Measurements from ENCODE around the gene ERFL. TPM values are rescaled to one million over a fixed set of nuclear protein-coding genes. Genes with fewer than 3 reads are reported as not detected.

The ERFL gene
- total RNA-seq, 1 experiment from 2014 or later: 0.65 TPM

DNA sequence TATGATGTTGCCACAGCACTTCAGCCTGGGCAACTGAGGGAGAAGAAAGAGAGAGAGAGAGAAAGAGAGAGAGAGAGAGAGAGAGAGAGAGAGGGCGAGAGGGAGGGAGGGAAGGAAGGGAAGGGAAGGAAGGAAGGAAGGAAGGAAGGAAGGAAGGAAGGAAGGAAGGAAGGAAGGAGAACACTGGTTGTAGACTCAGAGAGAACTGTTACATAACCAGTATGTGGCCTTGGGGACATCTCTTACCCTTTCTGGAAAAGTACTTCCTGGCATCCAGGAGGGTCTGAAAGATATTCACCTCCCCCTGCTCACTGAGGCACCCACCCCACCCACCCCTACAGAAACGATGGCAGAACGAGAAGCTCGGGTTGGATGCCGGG is 47.9 kb downstream of the ERFL start:
- Histone ChIP-seq H2AFZ (no peak overlapping the region), H3K9me2 (ENCODE audit: insufficient read depth) (no peaks in the 10 kb centered on the region), H3K27me3 (ENCODE audit: insufficient read depth, low read depth) (no peaks in the 10 kb centered on the region), H3K27ac (no peak overlapping the region), H3K79me2 (ENCODE audit: low read depth) (peaks cover 15% of the 10 kb centered on the region), H3K9me3 (ENCODE audit: insufficient read depth, low read depth) (no peaks in the 10 kb centered on the region), H3K4me2 (no peak overlapping the region), H3K4me1 (replicated peaks; ENCODE audit: insufficient read depth) (no peaks in the 10 kb centered on the region; the same call in none of the 2 replicates), H3K36me3 (ENCODE audit: low read depth) (no peaks in the 10 kb centered on the region), H3K4me3 (no peak overlapping the region), H3F3A (ENCODE audit: insufficient read depth, low read depth) (peaks cover 18% of the 10 kb centered on the region), H4K20me1 (ENCODE audit: insufficient read depth) (no peaks in the 10 kb centered on the region)
- TF ChIP-seq, protein P1, sequence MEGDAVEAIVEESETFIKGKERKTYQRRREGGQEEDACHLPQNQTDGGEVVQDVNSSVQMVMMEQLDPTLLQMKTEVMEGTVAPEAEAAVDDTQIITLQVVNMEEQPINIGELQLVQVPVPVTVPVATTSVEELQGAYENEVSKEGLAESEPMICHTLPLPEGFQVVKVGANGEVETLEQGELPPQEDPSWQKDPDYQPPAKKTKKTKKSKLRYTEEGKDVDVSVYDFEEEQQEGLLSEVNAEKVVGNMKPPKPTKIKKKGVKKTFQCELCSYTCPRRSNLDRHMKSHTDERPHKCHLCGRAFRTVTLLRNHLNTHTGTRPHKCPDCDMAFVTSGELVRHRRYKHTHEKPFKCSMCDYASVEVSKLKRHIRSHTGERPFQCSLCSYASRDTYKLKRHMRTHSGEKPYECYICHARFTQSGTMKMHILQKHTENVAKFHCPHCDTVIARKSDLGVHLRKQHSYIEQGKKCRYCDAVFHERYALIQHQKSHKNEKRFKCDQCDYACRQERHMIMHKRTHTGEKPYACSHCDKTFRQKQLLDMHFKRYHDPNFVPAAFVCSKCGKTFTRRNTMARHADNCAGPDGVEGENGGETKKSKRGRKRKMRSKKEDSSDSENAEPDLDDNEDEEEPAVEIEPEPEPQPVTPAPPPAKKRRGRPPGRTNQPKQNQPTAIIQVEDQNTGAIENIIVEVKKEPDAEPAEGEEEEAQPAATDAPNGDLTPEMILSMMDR (conservative IDR thresholded peaks at IDR 0.05): no peak
- no peak for TF ChIP-seq EZH2 (IDR thresholded peaks at IDR 0.05; ENCODE audit: low read depth)
- DNase-seq: no peak
- intact Hi-C loops (cut with micrococcal nuclease; ENCODE audit: unreplicated experiment): no loop called here
- no TSS peak for BruUV-seq (replicated peaks)
- ChIA-PET CTCF (no interaction called here), POLR2A (ENCODE audit: unreplicated experiment) (no interaction called here)

DNA sequence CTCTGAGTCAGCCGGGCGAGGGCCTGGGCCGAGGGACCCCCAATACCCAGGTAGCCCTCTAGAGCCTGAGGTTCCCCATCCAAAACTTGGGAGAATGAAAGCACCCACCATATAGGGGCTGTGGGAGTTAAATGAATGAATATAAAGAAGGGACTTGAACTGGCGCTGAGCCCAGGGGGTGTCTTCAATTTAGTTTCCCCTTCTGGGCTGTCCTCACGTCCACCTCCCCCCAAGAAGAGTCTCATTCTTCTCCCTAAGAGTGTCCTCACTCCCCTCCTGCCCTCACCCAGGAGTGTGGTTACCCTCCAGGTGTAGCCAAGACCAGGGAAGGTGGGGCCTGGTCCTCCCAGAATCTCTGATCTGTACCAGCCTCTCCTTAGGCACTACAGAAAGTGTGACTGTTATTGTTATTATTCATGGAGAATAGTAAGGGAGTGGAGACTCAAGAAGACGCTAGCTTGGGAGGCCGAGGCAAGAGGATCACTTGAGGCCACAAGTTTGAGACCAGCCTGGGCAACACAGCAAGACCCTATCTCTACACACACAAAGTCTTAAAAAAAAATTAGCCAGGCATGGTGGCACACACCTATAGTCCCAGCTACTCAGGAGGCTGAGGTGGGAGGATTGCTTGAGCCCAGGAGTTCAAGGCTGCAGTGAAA is 48.5 kb downstream of the ERFL start:
- Histone ChIP-seq H2AFZ (no peak overlapping the region), H3K4me3 (no peak overlapping the region), H3K4me2 (no peak overlapping the region), H3K4me1 (replicated peaks; ENCODE audit: insufficient read depth) (no peaks in the 10 kb centered on the region; the same call in 1 of the 2 replicates), H3K27ac (no peak overlapping the region), H3F3A (ENCODE audit: insufficient read depth, low read depth) (peaks cover 18% of the 10 kb centered on the region), H3K9me2 (ENCODE audit: insufficient read depth) (no peaks in the 10 kb centered on the region), H3K9me3 (ENCODE audit: insufficient read depth, low read depth) (no peaks in the 10 kb centered on the region), H3K79me2 (ENCODE audit: low read depth) (peaks cover 10% of the 10 kb centered on the region), H3K36me3 (ENCODE audit: low read depth) (no peaks in the 10 kb centered on the region), H4K20me1 (ENCODE audit: insufficient read depth) (no peaks in the 10 kb centered on the region), H3K27me3 (ENCODE audit: insufficient read depth, low read depth) (no peaks in the 10 kb centered on the region)
- ChIA-PET POLR2A (ENCODE audit: unreplicated experiment) (no interaction called here), CTCF (no interaction called here)
- intact Hi-C loops (cut with micrococcal nuclease; ENCODE audit: unreplicated experiment): no loop called here
- BruUV-seq (replicated peaks): no TSS peak
- no peak for TF ChIP-seq EZH2 (IDR thresholded peaks at IDR 0.05; ENCODE audit: low read depth)
- TF ChIP-seq, protein P1 (conservative IDR thresholded peaks at IDR 0.05): no peak
- DNase-seq: no peak

DNA sequence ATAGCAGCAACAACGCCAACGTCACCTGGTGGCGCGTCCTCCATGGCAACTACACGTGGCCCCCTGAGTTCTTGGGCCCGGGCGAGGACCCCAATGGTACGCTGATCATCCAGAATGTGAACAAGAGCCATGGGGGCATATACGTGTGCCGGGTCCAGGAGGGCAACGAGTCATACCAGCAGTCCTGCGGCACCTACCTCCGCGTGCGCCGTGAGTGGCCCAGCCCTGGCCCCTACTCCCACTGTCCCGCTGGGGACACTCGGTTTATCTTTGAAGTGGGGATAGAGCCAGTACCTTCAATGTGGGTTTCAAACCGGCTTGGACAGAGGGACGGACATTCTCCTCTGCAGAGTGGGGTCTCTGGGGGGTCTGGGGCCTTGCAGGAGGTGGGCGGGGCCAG is 49.2 kb downstream of the ERFL start:
- DNase-seq: no peak
- Histone ChIP-seq H3K27me3 (ENCODE audit: insufficient read depth, low read depth) (no peaks in the 10 kb centered on the region), H3K79me2 (ENCODE audit: low read depth) (peaks cover 5% of the 10 kb centered on the region; the same call in 1 of the 2 replicates), H3K4me2 (no peak overlapping the region), H3F3A (ENCODE audit: insufficient read depth, low read depth) (peaks cover 18% of the 10 kb centered on the region), H3K9me3 (ENCODE audit: insufficient read depth, low read depth) (no peaks in the 10 kb centered on the region), H3K27ac (no peak overlapping the region), H3K4me1 (replicated peaks; ENCODE audit: insufficient read depth) (no peaks in the 10 kb centered on the region; the same call in 1 of the 2 replicates), H2AFZ (no peak overlapping the region), H3K9me2 (ENCODE audit: insufficient read depth) (no peaks in the 10 kb centered on the region), H3K4me3 (no peak overlapping the region), H3K36me3 (ENCODE audit: low read depth) (no peaks in the 10 kb centered on the region), H4K20me1 (ENCODE audit: insufficient read depth) (no peaks in the 10 kb centered on the region)
- TF ChIP-seq EZH2 (IDR thresholded peaks at IDR 0.05; ENCODE audit: low read depth): no peak
- TF ChIP-seq, protein P1 (conservative IDR thresholded peaks at IDR 0.05): no peak
- BruUV-seq (replicated peaks): no TSS peak
- ChIA-PET POLR2A (ENCODE audit: unreplicated experiment) (no interaction called here), CTCF (no interaction called here)
- intact Hi-C loops (cut with micrococcal nuclease; ENCODE audit: unreplicated experiment): no loop called here
